GM21515 (cell line): ENCODE results near the gene SPPL2C.

Experiments used
- ATAC-seq: cut with Tn5 transposase; IDR thresholded peaks from one replicate; pipeline ENCODE4 v1.9.1; 2021; ENCODE audit not compliant: unreplicated experiment

Gene SPPL2C

DNA sequence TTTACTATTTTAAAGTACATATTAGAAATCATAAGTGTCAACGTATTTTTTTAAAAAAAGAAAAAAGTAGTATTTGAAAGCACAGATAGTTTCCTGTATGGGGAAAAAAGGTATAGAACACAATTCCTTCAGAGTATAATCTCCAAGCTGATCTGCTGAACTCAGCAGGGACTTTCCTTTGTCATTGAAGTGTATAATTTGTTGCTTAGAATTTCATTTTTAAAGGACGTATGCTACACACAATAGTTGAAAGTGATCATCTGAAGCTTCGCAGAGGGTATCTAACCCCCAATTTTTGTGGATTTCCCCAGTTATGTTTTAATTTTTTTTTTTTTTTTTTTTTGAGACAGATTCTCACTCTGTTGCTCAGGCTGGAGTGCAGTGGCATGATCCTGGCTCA is 29.5 kb downstream of the SPPL2C start:
- no peak for ATAC-seq

DNA sequence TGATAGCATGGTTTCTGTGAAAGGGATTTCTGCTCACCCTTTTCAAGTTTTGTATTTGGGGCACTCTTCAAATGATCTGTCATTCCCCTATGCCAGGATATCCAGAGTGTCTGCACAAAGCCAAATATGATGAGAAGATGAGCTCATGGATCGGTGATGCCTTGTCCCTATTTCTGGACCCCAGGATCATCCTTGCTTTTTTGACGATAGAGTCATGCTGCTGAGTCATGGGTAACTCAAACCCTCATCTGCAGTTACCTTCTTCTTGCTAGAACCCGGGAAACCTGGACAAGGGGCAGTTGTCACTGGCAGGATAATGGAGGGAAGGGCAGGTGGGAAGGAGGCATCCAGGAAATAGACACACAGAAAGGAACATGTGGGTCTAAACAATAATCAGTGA is 31.9 kb downstream of the SPPL2C start:
- ATAC-seq: no peak

DNA sequence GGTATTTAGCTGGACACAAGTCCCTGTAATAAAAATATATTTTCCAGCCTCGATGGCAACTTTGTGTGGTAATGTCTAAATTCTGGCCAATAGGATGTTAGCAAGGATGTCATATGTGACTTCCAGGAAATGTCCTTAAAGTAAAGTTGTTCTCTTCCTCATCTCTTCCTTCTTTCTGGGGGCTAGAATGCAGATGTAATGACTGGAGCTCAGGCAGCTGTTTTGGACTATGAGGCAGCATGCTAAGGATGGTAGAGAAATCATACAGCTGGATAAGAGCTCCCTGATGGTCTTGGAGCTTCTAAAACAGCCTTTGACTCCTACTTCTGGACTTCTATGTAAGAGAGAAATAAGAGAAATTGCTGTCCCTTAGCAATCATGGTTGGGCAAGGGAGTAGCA is 32.8 kb downstream of the SPPL2C start:
- ATAC-seq: no peak

- no peak for ATAC-seq
These were observed 38.4 kb downstream of the SPPL2C start for GRCh38 chr17:45883063-45883462.

- no peak for ATAC-seq
These were observed 42.2 kb downstream of the SPPL2C start for GRCh38 chr17:45886852-45887251.

DNA sequence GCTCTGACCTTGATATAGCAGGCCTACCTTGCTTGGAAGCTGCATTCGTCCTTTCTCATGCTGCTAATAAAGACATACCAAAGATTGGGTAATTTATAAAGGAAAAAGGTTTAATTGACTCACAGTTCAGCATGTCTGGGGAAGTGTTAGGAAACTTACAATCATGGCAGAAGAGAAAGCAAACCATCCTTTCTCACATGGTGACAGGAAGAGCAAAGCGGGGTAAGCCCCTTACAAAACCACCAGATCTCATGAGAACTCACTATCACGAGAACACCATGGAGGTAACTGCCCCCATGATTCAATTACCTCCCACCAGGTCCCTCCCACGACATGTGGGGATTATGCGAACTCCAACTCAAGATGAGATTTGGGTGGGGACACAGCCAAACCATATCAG is 43.7 kb downstream of the SPPL2C start:
- no peak for ATAC-seq

DNA sequence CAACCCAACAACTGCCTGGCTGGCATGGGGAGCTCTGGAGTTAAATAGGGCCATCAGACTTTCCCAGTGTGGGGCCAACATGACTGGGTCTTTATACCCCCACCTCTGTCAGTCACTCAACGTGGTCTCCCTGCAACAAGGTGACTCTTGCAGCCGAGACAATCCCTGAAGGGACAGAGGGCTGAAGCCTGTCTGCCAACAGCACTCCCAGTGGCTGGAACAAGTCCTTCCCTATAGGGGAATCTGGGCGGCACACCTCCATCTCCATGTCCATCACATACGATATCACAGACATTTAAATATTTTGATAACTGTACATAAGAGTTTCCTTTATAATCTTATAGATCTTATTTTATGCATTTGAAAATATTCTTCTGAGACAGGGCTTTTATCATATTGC is 44.9 kb downstream of the SPPL2C start:
- no peak for ATAC-seq

DNA sequence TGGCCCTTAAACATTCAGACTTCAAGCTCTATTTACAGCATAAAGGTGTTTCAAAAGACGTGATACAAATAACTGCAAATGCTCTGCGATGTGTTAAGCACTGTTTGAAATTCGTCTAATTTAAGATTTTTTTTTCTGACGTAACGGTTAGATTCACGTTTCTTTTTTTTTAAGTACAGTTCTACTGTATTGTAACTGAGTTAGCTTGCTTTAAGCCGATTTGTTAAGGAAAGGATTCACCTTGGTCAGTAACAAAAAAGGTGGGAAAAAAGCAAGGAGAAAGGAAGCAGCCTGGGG is 49.0 kb downstream of the SPPL2C start:
- ATAC-seq: no peak

GRCh38 chr17:45894022-45894784 is 49.5 kb downstream of the SPPL2C start, which contains the start of gene MAPT:
Gene MAPT, plus strand, starts transcription at chr17:45894554. Its CDS starts 67,784 bp downstream, at chr17:45962338.
- no peak for ATAC-seq

- no peak for ATAC-seq
These were observed 50.8 kb downstream of the SPPL2C start for GRCh38 chr17:45895304-45895968.

GRCh38 chr17:45895969-45896785 is 51.5 kb downstream of the SPPL2C start:
- ATAC-seq: no peak
